ENCODE measurements around the gene CSRNP3.

Gene CSRNP3

GRCh38 chr2:165454905-165455304 lies 14.6 kb upstream of the CSRNP3 start:
- H3K36me3 ChIP-seq (ENCODE audit: insufficient read depth, low read length), result no peaks in the 10 kb centered on the region

GRCh38 chr2:165456027-165456426 lies 13.5 kb upstream of the CSRNP3 start:
- TF ChIP-seq EZH2 (IDR thresholded peaks at IDR 0.05; ENCODE audit: borderline replicate concordance, low read length), result no peak

More at GRCh38 chr2:165454905-165455304, 14.6 kb upstream of the CSRNP3 start:
- no peaks in the 10 kb centered on the region for H3K9me3 ChIP-seq (ENCODE audit: low read length)
- no peak overlapping the region for H3K9ac ChIP-seq (ENCODE audit: low read length)
- no peaks in the 10 kb centered on the region for H3K4me1 ChIP-seq (ENCODE audit: insufficient read depth, low read length, severe bottlenecking)
- no peak for TF ChIP-seq EZH2 (IDR thresholded peaks at IDR 0.05; ENCODE audit: borderline replicate concordance, low read length)
- no peak for TF ChIP-seq CTCF (IDR thresholded peaks at IDR 0.05; ENCODE audit: low read length)
- H3K27ac ChIP-seq (ENCODE audit: low read depth, low read length, poor library complexity, severe bottlenecking), result no peak overlapping the region
- H3K4me2 ChIP-seq (ENCODE audit: low read length), result no peak overlapping the region
- no peaks in the 10 kb centered on the region for H3K27me3 ChIP-seq (ENCODE audit: insufficient read depth, low read length)
- no peaks in the 10 kb centered on the region for H4K20me1 ChIP-seq (ENCODE audit: insufficient read depth, low read length)
- no peaks in the 10 kb centered on the region for H3K79me2 ChIP-seq (ENCODE audit: insufficient read depth, low read length)
- no peaks in the 10 kb centered on the region for H3F3A ChIP-seq (ENCODE audit: insufficient read depth, low read length)
- H3K9me2 ChIP-seq (ENCODE audit: low read depth, low read length), result no peaks in the 10 kb centered on the region
- H2AFZ ChIP-seq (ENCODE audit: low read length), result no peak overlapping the region
- H3K4me3 ChIP-seq (ENCODE audit: low read depth, low read length, poor library complexity, severe bottlenecking), result no peak overlapping the region

GRCh38 chr2:165462443-165462842 lies 7.1 kb upstream of the CSRNP3 start:
- Histone ChIP-seq H3K36me3 (ENCODE audit: insufficient read depth, low read length) (no peaks in the 10 kb centered on the region), H3K79me2 (ENCODE audit: insufficient read depth, low read length) (no peaks in the 10 kb centered on the region), H3K9me3 (ENCODE audit: low read length) (no peaks in the 10 kb centered on the region), H3K9ac (ENCODE audit: low read length) (no peak overlapping the region), H2AFZ (ENCODE audit: low read length) (no peak overlapping the region), H3K4me2 (ENCODE audit: low read length) (no peak overlapping the region), H3K27ac (ENCODE audit: low read depth, low read length, poor library complexity, severe bottlenecking) (no peak overlapping the region), H3F3A (ENCODE audit: insufficient read depth, low read length) (no peaks in the 10 kb centered on the region), H3K4me3 (ENCODE audit: low read depth, low read length, poor library complexity, severe bottlenecking) (no peak overlapping the region), H3K27me3 (ENCODE audit: insufficient read depth, low read length) (no peaks in the 10 kb centered on the region), H4K20me1 (ENCODE audit: insufficient read depth, low read length) (no peaks in the 10 kb centered on the region), H3K4me1 (ENCODE audit: insufficient read depth, low read length, severe bottlenecking) (no peaks in the 10 kb centered on the region), H3K9me2 (ENCODE audit: low read depth, low read length) (no peaks in the 10 kb centered on the region)
- TF ChIP-seq EZH2 (IDR thresholded peaks at IDR 0.05; ENCODE audit: borderline replicate concordance, low read length), result no peak
- no peak for TF ChIP-seq CTCF (IDR thresholded peaks at IDR 0.05; ENCODE audit: low read length)

More at GRCh38 chr2:165456027-165456426, 13.5 kb upstream of the CSRNP3 start:
- H3K9ac ChIP-seq (ENCODE audit: low read length), result no peak overlapping the region
- H3K4me1 ChIP-seq (ENCODE audit: insufficient read depth, low read length, severe bottlenecking), result no peaks in the 10 kb centered on the region
- H3K36me3 ChIP-seq (ENCODE audit: insufficient read depth, low read length), result no peaks in the 10 kb centered on the region
- no peaks in the 10 kb centered on the region for H3K79me2 ChIP-seq (ENCODE audit: insufficient read depth, low read length)
- H3F3A ChIP-seq (ENCODE audit: insufficient read depth, low read length), result no peaks in the 10 kb centered on the region
- H3K9me2 ChIP-seq (ENCODE audit: low read depth, low read length), result no peaks in the 10 kb centered on the region
- no peak overlapping the region for H2AFZ ChIP-seq (ENCODE audit: low read length)
- H3K4me3 ChIP-seq (ENCODE audit: low read depth, low read length, poor library complexity, severe bottlenecking), result no peak overlapping the region
- no peaks in the 10 kb centered on the region for H3K27me3 ChIP-seq (ENCODE audit: insufficient read depth, low read length)
- no peaks in the 10 kb centered on the region for H4K20me1 ChIP-seq (ENCODE audit: insufficient read depth, low read length)
- no peaks in the 10 kb centered on the region for H3K9me3 ChIP-seq (ENCODE audit: low read length)
- no peak overlapping the region for H3K4me2 ChIP-seq (ENCODE audit: low read length)
- H3K27ac ChIP-seq (ENCODE audit: low read depth, low read length, poor library complexity, severe bottlenecking), result no peak overlapping the region

- no peak for TF ChIP-seq EZH2 (IDR thresholded peaks at IDR 0.05; ENCODE audit: borderline replicate concordance, low read length)
- TF ChIP-seq CTCF (IDR thresholded peaks at IDR 0.05; ENCODE audit: low read length), result no peak
- H3F3A ChIP-seq (ENCODE audit: insufficient read depth, low read length), result no peaks in the 10 kb centered on the region
These were observed 3.1 kb upstream of the CSRNP3 start for GRCh38 chr2:165466386-165466785.

More at GRCh38 chr2:165466386-165466785, 3.1 kb upstream of the CSRNP3 start:
- Histone ChIP-seq H4K20me1 (ENCODE audit: insufficient read depth, low read length) (no peaks in the 10 kb centered on the region), H3K79me2 (ENCODE audit: insufficient read depth, low read length) (no peaks in the 10 kb centered on the region), H2AFZ (ENCODE audit: low read length) (no peak overlapping the region), H3K4me2 (ENCODE audit: low read length) (no peak overlapping the region), H3K27me3 (ENCODE audit: insufficient read depth, low read length) (no peaks in the 10 kb centered on the region), H3K9me2 (ENCODE audit: low read depth, low read length) (no peaks in the 10 kb centered on the region), H3K4me1 (ENCODE audit: insufficient read depth, low read length, severe bottlenecking) (no peaks in the 10 kb centered on the region), H3K36me3 (ENCODE audit: insufficient read depth, low read length) (no peaks in the 10 kb centered on the region), H3K9me3 (ENCODE audit: low read length) (no peaks in the 10 kb centered on the region), H3K9ac (ENCODE audit: low read length) (no peak overlapping the region), H3K4me3 (ENCODE audit: low read depth, low read length, poor library complexity, severe bottlenecking) (no peak overlapping the region), H3K27ac (ENCODE audit: low read depth, low read length, poor library complexity, severe bottlenecking) (no peak overlapping the region)

Data from OCI-LY1 (cell line).